Occipital lobe (tissue), 2 donors: Measurements from ENCODE around the gene ETNK2. TPM values are rescaled to one million over a fixed set of nuclear protein-coding genes. Genes with fewer than 3 reads are reported as not detected.

Source experiments
- DNase-seq: peaks from one replicate; lab custom pipeline; 2025; lab: John Stamatoyannopoulos, UW
- total RNA-seq: library from RNA; depleted of rRNA; stranded (reverse); fragments of >200 nt; gene quantifications from one replicate; pipeline ENCODE4 v1.2.3, GENCODE V29; 2014

Gene ETNK2
- total RNA-seq, 1 donor from 2014 or later: 28.1 TPM

DNA sequence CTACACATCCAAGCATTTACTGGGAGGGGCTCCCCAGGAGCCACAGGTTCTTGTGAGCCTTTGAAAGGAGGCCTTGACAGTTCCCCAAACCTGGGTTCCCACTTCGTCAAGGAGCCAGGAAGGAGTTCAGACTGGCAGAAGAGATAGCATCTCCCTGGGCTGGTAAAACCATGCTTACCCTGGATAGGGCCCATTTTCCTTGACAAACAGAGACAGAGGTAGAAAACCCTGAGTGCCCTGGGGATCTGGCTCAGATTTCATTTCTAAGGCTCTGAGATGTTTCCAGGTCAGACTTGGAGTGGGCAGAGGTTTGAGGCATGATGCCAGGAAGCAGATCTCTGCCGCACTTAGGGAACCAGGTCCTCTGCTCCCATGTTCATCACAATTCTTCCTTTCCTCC is 2.7 kb downstream of the ETNK2 start:
- no peak for DNase-seq

DNA sequence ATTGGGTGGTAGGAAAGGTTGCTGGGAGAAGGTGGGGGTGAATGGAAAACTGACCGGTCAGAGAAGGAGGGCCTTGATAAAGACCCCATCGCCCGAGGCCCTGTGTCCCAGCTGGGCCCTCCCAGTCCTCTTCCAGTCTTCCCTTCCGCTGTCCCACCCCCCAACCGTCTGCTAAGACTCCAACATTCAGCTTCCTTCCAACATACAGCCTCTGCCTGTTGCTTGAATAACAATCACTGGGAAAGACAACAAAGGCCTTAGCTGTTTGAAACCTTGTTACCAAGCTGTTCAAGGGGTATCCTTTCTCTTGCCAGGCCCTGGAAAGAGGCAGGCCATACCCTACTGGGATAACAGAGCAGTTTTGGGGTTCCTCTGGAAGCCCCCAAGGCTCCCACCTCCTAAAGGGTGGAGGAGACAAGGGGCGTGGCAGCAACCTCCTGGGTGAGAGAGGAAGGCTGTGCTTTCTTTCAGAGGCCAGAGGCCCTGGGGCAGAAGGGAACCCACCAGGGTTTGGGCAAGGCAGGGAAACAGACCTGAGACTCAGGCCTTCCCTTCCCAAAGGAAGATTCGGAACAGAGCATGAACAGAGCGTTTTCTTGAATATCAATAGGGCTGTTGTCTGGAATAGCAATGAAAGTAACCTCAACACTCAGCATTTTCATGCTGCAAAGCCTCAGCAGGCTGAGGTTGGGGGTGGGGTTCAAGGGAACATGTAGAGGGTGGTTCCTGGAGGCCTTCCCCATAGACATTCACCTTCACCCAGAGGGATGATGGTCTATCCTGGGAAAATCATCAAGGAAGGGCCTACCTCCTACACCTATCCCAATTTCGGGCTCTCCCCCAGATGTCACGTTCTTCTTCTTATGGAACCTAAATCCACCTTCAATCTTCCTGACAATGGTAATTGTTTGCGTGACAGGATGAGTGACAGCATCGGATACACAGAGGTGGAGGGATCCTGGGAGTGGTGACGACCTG is 4.1 kb downstream of the ETNK2 start:
- no peak for DNase-seq

DNA sequence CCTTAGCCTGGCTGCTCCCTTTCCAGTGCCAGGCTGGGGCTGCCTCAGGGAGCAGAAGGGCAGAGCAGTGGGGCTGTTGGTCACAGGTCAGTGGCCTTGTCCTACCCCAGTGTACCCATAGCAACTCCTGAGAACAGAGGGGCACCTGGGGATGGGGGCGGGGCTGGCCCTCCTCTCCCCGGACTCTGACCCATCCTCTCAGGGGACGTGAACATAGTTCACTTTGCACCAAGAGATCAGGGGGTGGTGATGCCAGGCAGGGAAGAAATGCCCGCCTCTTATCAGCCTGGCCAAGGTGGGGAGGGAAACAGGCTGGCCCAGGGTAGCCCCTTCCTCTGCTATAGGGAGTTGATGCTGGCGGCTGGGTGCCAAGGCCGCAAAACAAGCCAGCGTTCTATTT is 4.9 kb downstream of the ETNK2 start:
- DNase-seq: no peak

DNA sequence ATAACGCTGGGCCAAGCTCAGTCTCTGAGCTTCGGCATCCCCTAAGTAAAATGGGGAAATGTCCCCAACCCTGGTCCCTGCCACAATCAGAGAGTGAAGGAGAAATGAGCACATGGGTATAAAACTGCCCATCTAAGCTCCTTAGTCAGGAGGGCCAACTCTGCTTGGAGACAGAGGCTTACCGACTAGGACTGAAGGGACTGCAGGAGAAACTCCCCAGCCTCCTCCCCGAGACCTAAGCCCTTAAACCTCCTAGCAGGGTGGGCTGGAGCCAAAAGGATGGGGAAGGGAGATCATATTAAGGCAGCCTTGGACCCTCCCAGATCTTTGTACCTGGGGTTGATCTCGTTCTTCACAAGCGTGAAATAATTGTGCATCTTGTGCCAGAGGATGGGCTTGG is 5.5 kb downstream of the ETNK2 start:
- DNase-seq: no peak

DNA sequence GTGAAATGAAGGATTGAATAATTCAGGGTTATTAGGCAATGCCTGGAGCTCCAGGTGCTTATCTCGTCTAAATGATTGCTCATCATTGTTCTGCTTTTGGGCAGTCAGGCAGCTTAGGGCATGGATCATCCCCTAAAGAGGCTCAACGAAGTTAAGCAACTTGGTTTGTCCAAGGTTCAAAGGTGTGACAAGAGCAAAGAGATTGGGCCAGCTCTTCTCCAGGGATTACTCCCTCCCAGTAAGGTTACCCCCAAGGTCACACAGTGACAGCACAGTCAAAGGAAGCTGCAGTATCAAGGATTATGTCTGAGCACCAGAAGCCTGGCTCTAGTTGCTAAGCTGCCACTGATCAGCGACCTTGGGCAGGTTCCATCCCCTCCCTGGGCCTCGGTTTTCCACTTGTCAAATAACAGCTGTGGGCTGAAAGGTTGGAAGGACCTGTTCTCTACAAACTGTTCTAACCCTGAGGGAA is 6.8 kb downstream of the ETNK2 start:
- DNase-seq: no peak

DNA sequence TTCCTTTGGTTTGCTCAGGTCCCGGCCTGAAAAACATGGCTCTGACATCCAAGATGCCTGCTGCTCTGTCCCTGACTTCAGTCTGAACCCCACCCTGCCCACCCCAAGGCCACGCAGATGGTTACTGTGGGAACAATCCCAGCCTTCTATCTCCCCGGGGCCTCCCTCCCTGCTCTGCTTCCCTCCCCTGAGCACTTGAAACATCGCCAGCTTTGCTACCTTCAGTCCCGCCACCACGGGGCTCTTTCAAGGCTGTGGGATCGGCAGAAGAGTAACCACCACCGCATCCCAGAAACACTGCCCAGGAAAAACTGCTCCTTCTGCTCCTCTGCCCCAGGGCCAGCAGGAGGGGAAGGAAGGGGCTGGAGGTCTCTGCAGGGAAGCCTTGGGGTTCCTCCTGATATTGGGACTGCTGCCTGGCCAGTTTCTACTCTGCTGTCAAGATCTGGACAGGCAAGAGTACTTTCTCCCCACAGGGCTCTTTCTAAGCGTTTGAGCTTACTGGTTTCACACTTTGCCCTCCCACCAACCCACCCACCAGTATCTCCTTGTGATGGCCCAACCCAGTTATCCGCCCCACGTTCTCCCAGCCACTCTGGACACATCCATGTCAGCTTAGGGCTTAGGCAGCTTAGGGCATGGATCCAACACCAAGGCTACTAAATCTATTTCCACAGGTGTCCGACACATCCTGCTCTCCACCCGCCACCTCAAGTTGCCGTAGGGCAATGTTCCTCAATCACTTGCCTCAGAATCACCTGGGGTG is 8.4 kb downstream of the ETNK2 start:
- DNase-seq: no peak

DNA sequence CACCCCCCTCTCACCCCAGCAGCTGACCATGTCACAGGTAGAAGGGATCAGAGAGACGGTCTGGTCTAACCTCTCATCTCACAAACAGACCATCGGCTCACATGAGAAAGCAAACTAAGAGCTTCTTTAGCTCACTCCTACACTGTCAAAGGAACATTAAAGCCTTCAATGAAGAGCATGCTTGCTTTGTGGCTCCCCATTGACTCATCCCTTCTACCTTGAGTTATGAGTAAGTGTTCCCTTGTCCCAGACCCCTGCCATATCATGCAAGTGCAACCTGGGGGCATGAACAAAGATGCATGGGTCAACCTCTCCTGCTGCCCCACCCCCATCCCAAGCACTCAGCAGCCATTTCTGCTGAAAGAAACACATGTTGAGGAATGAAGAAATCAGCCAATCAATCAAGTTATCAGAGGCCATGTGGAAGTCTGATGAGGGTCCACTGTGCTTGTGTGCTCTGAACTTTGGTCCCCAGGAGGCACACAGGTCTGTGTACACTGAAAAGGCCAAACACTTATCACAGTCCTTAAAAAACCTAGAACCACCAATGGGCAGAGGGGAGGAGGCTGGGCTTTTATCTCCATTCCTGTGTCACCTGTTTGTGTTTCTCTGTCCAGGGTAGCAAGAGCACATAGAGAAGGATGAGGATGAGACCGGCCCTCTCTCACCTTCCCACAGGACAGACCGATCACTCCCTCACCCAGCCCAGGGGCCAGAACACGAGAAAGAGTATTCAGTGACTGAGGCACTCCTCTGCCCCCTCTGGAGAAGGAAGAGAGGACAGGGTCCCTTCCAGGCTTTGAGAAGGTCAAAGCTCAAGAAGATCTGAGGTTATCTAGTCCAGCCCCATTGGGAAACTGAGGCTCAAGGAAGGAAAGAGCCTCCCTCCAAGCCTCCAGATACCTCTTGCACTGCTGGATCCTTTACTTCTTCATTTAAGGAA is 9.5 kb downstream of the ETNK2 start:
- no peak for DNase-seq

DNA sequence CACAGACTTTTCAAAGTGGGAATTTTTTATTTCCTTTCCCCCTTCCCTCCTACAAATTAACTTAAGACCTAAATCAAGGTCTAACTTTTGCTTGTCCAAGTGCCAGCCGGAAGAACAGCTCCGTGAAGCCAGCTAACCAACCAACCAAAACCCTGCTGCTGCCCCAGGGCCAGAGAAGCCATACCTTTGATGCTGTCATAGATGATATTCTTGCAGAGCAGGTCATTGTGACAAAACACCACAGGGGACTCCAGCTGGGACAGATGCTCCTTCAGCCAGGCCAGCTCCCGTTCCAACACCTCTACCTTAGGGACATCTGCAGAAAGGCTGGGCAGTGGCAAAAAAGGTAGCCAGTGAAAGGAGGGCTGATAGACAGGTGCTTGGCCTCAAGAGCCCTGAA is 10.7 kb downstream of the ETNK2 start:
- no peak for DNase-seq

DNA sequence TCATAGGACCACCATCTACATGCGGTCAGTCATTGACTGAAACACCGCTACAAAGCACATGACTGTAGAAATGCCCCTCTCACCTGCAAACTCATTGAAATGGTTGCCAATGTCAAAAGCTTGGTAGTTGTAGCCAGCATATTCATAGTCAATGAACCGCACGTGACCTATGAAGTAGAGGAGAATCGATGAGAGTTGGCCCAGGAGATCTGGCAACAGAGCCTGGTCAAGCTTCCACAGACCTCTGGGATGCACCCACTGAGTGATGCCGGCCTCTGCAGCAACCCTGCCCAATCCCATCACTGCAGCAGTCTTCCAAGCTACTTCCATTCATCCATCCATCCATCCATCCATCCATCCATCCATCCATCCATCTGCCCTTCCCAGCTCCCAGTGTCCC is 11.9 kb downstream of the ETNK2 start:
- DNase-seq: no peak

DNA sequence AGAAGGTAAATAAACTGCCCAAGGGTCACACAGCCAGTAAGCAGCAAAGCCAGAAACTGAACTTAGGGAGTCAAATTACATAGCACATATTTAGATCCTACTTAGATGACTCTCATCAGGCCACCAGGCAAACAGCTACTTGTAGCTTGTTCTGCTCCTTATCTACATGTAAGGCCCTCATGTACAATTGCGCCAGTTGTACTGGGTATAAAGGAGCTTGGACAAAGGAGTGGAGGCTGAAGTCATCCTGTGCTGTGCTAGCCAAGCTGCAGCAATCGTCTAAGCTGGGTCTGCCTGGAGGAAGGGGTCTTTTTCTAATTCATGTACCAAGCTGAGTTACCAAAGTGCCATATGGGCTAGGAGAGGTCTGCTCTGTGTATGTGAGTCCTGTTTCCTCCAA is 12.8 kb downstream of the ETNK2 start:
- DNase-seq: no peak

DNA sequence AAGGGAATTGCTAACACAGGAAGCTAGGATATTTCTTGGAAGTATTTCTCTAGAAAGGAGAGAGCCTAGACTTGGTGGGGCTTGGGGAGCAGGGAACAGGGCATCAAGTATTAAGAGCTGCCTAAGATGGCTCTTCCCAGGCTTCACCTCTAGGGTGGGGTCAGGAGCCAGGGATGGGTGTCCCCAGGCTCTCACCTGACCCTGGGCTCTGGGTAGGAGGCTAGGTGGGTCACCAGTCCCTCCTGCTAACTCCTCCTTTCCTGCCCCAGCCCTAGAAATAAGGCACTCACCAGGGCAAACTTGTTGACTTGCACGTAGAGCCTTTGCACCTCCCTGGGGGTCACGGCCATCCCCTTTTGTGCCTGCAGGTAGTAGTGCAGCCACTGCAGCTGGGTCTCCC is 15.0 kb downstream of the ETNK2 start:
- DNase-seq: no peak

DNA sequence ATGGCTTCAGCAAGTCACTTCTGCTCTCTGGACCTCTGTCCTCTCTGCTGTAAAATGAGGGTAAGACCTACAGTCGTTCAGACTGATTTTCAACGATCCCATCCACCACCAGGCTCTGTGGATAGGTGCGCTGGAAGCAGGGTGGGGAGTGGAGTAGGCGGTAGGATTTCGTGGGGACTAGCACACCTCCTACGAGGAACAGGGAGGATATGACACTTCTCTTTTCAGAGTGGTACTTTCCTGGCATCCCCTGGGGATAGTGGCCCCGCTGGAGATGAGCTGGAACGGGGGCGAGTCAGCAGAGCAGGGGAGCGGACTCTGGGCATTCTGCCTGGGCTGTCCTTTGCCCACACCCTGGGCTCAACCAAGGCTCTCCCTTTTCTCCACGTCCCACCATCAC is 17.7 kb downstream of the ETNK2 start:
- DNase-seq: no peak

DNA sequence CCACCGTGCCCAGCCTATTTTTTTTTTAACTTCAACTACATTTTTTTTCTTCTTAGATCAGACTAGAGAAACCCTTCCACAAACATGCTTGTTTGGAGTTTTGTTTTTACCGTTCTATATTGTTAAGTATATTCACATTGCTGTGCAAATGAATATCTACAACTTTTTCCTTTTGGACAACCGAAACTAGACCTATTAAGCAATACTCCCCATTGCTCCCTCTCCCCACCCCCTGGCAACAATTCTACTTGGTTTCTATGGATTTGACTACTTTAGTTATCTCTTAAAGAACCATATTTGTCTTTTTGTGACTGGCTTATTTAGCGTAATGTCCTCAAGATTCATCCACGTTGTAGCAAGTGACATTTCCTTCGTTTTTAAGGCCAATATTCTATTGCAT is 19.1 kb downstream of the ETNK2 start:
- DNase-seq: no peak

DNA sequence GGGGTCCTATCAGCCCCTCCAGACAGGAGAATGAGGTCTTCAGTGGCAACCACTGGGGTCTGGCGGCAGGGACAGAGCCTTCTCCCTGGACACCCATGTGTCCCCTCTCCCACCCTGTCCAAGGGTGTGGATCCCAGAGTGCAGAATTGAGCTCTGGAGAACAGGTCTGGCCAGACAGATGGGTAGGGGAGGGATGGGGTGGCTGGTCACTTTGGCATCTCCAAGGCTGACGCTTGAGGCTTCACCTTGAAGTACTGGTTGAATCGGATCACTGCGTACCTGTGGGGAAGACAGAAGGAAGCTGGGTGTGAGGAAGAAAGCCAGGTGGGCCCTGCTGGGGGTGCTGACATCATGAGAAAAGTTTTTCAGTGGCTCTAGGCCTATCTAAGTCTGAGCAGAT is 19.9 kb downstream of the ETNK2 start:
- DNase-seq: no peak

DNA sequence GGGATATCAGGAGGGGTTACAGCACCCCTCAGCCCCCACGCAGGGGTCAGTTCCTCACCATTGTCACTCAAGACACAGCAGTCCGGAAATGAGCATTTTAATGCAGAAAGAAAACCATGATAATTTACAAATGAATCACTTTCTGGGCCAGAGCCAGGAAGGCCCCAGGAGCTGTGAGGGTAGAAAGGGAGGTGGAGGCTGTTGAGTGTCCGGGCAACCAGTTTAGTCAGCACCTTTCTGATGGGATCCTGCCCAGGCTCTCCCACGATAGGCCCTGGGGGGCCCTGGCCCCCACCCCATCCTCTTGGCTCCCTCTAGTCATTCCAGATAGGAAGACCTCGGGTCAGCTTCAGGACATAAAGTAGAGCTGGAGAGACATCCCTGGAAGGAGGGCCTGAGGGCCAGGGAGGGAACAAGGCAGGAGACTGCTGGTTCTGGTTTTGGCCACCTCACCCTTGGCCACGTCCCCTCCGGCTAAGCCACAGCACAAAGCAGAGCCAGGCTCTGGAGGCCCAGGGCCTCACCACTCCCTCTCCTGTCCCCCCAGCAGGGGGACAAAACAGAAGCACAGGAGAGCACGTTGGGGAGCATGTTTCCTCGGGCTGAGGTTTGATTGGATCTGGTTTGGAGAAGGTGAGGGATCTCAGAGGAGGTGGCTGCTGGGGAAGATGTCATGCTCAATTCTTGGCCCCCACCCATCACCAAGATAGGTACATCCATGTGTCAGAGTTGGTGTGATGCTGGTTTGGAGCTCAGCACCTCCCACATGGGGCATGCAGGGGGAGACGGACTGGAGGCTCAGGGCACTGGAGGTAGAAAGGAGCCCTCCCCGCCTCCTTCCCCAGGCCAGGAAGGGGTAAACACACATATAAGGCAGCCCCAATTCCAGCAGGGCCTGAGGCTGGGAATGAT is 20.6 kb downstream of the ETNK2 start:
- DNase-seq: no peak

DNA sequence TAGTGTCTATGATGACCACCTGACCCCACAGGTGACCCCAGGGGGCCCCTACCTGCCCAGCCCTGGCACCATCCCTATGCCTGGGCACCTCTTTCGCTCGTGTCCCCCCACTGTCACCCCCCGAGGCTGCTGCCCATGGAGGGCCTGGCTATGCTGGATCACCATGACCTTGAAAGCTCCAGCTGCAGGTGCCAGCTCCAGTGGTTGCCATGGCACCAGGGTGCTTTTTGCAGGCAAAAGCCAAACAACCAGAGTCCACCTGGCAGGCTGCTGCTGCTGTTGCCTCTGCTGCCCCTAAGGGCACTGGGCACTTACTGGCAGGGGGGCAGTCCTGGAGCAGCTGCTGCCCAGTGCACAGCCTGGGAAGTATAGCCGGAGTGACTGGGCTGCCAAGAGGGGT is 21.7 kb downstream of the ETNK2 start:
- no peak for DNase-seq

DNA sequence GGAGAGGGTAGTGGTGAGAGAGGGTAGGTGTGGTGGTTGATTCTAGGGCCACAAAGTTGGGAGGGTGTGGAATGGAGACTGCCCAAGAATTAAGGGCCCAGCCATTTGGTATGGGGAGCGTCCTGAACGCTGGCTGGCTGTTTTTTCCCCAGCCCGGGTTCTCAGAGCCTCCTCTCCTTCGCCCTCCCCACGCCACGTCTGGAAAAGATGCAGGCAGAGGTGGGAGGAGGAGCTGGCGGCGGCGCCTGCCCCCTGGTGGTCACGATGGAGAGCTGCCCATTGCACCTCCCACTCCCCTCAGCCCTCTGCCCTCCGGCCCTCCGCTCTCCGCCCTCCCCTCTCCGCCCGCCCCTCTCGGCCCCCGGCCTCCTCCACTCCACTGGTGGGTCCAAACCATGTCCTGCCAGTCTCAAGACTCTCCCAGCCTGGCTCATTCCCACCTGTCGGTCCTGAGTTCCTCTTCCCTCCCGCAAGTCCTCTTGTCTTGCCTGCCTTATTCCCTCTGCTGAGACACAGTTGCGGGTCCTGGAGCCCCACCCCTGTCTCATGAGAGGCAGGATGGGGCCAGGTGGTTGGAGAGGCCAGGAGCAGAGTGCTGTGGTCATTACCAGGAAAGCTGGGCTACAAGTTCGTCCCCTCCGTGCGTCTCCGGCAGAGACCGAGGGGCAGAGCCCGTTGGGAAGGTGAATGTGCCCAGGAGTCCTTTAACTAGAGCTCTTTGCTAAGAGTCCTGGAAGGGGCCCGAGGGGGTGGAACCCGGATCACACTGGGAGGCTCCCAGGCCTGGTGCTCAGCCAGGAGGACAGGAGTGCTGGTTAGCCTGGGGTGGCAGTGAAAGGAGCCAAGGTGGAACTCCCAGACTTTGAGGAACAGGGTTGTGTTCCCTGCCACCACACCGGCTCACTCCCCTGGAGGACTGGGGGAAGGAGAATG is 22.6 kb downstream of the ETNK2 start:
- DNase-seq: no peak

DNA sequence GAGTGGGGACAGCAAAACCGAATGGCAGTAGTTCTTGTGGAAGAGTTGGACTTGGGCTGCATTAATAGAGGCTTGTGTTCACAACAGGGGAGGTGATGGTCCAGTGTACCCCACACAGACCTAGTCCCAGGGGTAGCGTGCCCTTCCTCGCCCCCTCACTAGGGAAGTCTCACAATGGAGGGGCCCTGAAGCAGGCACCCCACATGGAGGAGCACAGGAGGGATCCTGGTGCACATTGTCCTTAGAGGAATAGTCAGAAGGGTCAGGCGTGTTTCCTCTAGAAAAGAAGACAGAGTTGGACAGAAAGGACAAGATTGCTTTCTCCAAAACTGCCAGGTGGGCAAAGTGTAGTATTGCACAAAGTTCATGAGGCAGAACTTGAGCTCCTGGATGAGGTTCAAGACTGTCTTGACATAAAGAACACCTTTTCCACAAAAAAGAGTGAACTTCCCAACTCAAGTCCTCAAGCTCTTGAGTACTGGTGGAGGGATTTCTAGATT is 23.3 kb downstream of the ETNK2 start:
- no peak for DNase-seq

DNA sequence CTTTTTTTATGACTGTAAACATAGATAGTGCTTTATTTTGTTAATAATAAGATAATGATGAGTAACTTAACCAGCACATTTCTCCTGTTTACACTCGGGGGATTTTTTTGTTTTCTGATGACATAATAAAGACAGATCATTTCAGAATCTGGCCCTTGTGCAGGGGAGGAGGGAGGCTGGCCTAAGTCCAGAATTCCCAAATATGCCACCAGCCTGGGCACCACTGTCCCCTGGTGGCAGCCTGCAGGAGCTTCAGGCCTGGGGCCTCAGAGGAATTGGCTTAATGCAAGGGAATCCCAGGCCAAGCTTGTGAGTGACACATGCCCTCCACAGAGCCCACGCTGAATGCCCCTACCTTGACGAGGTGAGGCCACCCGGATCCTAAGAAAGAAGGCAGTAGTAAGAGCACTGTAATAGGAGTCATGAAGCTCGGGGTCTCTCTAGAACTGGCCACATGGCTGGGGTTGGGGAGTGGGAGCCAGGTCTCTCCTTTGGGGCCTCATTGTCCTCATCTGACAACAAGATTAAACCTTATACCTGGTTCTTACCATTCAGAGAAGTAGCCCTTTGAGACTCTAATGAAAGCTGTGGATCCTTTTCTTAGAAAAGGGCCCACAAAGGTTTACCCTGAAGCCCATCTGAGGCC is 24.1 kb downstream of the ETNK2 start:
- no peak for DNase-seq
